ENCODE data around the gene BANF1.

The BANF1 gene

GRCh38 chr11:66039765-66040164 is 37.5 kb downstream of the BANF1 start:
- no peak for DNase-seq (ENCODE audit: low read depth)

GRCh38 chr11:66042227-66042995 is 40.1 kb downstream of the BANF1 start:
- DNase-seq (ENCODE audit: low read depth), result no peak

GRCh38 chr11:66042996-66043906 is 40.9 kb downstream of the BANF1 start:
- no peak for DNase-seq (ENCODE audit: low read depth)

GRCh38 chr11:66044757-66045156 is 42.5 kb downstream of the BANF1 start:
- DNase-seq (ENCODE audit: low read depth), result no peak

- peak; percentile 64 for DNase-seq (ENCODE audit: low read depth)
Measured at GRCh38 chr11:66045177-66045639, 42.9 kb downstream of the BANF1 start.

- no peak for DNase-seq (ENCODE audit: low read depth)
Measured at GRCh38 chr11:66046901-66047300, 44.6 kb downstream of the BANF1 start.

GRCh38 chr11:66047541-66048365 is 45.5 kb downstream of the BANF1 start:
- no peak for DNase-seq (ENCODE audit: low read depth)

GRCh38 chr11:66048547-66049323 is 46.4 kb downstream of the BANF1 start, which contains the start of gene GAL3ST3:
TSS of gene GAL3ST3 (minus strand) at chr11:66049161. CDS start at chr11:66045415, 3,746 bp downstream.
- no peak for DNase-seq (ENCODE audit: low read depth)

- no peak for DNase-seq (ENCODE audit: low read depth)
Measured at GRCh38 chr11:66050581-66051231, 48.4 kb downstream of the BANF1 start.

GRCh38 chr11:66051371-66051765 is 49.1 kb downstream of the BANF1 start:
- DNase-seq (ENCODE audit: low read depth), result no peak

GRCh38 chr11:66051766-66052663 is 49.7 kb downstream of the BANF1 start, which contains the start of gene SF3B2:
TSS of gene SF3B2 (plus strand) at chr11:66052364. CDS start at chr11:66052385, 21 bp downstream.
- DNase-seq (ENCODE audit: low read depth), result peak; percentile 98

GRCh38 chr11:66052664-66052982 is 50.3 kb downstream of the BANF1 start:
- DNase-seq (ENCODE audit: low read depth), result no peak

Measured in fibroblast of gingiva (primary cell).